GM12801 (cell line): Measurements from ENCODE around the gene PCDH9.

Experiments used
- TF ChIP-seq, protein P1 (sequence below): IDR thresholded peaks from one replicate; pipeline ENCODE4 v1.5.1; 2011; ENCODE audit warnings: control low read depth; ENCODE audit not compliant: insufficient read length; ENCODE audit errors: extremely low read depth

PCDH9 gene

GRCh38 chr13:66751691-66752090 is 478.4 kb downstream of the PCDH9 start:
- TF ChIP-seq, protein P1, sequence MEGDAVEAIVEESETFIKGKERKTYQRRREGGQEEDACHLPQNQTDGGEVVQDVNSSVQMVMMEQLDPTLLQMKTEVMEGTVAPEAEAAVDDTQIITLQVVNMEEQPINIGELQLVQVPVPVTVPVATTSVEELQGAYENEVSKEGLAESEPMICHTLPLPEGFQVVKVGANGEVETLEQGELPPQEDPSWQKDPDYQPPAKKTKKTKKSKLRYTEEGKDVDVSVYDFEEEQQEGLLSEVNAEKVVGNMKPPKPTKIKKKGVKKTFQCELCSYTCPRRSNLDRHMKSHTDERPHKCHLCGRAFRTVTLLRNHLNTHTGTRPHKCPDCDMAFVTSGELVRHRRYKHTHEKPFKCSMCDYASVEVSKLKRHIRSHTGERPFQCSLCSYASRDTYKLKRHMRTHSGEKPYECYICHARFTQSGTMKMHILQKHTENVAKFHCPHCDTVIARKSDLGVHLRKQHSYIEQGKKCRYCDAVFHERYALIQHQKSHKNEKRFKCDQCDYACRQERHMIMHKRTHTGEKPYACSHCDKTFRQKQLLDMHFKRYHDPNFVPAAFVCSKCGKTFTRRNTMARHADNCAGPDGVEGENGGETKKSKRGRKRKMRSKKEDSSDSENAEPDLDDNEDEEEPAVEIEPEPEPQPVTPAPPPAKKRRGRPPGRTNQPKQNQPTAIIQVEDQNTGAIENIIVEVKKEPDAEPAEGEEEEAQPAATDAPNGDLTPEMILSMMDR: no peak

GRCh38 chr13:66748712-66749111 is 481.4 kb downstream of the PCDH9 start:
- TF ChIP-seq, protein P1: no peak

- TF ChIP-seq, protein P1: no peak
These were observed 484.8 kb downstream of the PCDH9 start for GRCh38 chr13:66745307-66745706.

DNA sequence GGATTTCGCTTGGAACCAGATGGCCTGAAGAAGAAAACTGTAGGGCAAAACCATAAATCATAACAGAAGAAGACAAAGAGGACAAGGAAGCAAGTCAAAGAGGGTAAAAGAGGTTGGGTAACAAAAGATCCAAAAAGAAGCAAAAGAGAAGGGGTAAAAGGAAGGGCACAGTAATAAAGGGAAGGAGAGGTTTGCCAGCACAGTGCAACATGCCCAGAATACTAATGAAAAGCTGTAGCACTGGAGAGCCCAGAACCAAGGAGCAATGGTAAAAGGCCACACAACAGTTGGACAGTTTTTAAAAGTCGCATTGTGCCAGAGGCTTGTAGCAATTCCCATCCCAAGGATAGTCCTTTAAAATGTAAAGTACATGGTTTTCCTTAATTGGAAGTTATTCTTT is 506.6 kb downstream of the PCDH9 start:
- TF ChIP-seq, protein P1: no peak

DNA sequence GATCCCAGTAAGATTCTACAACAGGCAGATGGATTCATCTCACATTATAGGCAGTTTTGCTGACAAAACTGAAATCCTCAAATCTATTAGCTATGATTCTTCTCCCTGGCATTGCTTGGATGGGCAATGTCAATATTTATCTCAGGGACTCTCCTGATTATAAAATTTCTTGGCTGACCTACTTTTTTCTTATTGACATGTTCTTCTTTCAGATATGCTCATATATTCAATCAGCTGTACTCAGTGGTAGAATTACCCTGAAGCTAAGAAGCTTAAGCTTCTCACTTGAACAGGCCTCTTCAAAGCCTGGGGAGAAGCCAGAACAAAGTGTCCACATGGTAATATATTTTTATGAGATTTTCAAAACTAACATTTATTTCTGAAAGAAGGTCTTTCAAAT is 513.6 kb downstream of the PCDH9 start:
- TF ChIP-seq, protein P1: no peak

DNA sequence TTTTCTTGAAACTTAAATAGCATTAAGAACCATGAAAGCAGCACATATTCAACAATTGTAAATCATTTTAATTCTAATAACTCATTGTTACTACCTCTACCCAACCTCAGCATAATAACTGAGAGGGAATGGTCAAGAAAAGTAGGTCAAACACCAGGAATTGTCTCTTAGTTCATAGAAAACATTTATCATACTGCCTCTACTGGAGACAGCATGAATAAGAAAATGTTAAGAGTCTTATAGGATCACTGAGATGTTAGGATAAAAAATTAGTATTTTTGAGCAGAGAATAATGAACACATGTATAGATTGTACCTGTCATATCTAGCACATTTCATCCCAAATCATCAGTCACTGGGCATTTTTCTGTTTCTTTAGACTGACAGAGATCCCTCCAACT is 515.3 kb downstream of the PCDH9 start:
- TF ChIP-seq, protein P1: no peak

DNA sequence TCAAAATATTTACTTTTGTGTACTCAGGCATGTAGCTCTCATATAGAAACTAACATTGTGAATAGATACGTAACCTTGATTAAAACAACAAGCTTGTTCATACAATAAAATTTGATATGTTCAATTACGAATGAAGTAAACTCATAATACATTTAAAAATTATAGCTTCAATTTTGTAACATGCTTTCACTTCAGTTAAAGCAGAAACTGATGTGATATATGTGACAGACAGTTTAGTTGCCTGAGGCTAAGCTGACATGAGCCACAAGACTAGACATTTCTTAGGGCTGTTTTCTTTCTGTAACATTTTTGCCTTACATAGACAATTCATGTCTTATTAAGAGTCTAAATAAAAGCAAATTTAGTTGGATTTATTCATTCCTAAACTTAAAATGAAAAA is 526.0 kb downstream of the PCDH9 start:
- TF ChIP-seq, protein P1: no peak

- TF ChIP-seq, protein P1: no peak
These were observed 526.5 kb downstream of the PCDH9 start for GRCh38 chr13:66703597-66703996.
